HS-5 (cell line): ENCODE results near the gene GRM8.
"Not testable (repeated sequence)": the region's sequence is repeated elsewhere in the genome, so short reads cannot be mapped to it uniquely, and the experiment has no call there.

Source experiments
- DNase-seq: peaks from one replicate; pipeline ENCODE4 v3.0.0-alpha.2; 2012; ENCODE audit warnings: low read depth

GRM8 gene

GRCh38 chr7:127029823-127030222 is 222.9 kb downstream of the GRM8 start:
- no peak for DNase-seq

- DNase-seq, result no peak
Observed at GRCh38 chr7:127021857-127022256, 230.9 kb downstream of the GRM8 start.

DNA sequence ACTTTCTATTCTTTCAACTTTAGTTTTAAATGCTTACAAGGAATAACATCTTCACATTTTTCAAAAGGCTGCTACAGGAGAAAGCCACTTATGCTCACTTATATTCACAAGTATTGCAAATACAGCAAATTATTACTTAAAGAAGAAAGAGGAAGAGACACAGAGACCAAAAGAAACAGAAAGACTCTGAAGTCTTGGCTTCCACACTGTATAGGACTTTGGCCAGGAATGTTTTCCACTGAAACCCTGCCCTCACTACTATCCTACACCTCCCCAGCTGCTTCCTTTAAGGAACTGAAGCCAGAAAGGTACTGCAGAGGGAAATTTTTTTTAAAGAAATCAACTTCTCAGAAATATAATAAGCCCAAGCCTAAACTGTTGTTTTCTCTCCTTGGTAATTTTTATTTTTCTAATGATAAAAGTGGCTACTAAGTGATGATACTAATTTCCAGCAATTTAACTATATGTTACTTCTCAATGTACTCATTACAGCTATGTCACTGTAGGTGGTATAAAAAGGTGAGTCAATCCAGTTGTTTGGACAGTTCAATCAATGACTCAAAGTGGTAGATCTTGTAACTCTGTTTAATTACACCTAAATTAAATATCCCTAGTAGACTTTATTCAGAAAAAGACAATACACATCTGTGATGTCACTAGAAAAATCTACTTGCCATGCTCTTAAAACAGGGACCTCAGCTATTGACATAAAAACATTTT is 231.6 kb downstream of the GRM8 start:
- no peak for DNase-seq

- no peak for DNase-seq
Observed at GRCh38 chr7:127018889-127019288, 233.9 kb downstream of the GRM8 start.

DNA sequence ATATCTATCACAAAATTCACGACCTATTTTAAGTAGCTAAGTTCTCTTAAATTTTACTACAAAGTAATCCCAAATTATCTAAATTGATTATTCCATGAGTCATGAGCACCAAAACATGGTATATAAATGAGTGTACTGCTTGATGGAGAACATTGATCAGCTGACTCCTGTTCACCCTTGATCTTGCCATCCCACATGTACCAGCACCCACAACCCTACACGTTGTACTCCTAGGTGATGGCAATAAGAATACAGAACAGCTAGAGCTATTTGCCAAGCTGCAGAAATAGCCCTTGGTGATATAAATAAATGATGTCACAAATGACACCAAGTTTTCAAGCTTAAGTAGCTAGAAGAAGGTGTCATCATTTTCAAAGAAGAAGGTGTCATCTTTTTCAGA is 235.5 kb downstream of the GRM8 start:
- no peak for DNase-seq

DNA sequence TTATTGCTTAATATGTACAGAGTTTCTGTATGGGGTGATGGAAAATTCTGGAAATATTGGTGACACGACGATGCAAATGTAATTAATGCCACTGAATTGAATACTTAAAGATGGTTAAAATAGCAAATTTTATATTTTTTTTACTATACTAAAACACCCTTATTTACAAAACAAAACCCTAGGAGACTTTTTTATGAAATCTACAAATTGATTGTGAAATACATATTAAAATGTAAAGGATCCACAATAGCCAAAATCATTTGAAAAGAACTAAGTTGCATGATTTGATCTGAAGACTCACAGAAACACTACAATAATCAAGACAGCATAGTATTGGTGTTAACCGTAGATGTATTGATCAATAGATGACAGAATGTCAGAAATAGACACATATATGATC is 252.0 kb downstream of the GRM8 start:
- no peak for DNase-seq

DNA sequence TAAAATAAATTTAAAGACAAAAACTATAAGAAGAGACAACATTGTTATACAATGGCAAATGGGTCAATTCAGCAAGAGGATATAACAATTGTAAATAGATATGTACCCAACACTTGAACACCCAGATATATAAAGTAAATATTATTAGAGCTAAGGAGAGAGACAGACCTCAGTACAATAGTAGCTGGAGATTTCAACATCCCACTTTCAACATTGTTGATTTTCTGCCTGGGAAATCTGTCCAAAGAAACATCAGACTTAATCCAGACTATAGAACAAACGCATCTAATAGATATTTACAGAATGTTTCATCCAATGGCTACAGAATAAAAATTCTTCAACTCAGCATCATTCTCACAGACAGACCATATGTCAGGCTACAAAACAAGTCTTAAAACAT is 256.1 kb downstream of the GRM8 start:
- no peak for DNase-seq

DNA sequence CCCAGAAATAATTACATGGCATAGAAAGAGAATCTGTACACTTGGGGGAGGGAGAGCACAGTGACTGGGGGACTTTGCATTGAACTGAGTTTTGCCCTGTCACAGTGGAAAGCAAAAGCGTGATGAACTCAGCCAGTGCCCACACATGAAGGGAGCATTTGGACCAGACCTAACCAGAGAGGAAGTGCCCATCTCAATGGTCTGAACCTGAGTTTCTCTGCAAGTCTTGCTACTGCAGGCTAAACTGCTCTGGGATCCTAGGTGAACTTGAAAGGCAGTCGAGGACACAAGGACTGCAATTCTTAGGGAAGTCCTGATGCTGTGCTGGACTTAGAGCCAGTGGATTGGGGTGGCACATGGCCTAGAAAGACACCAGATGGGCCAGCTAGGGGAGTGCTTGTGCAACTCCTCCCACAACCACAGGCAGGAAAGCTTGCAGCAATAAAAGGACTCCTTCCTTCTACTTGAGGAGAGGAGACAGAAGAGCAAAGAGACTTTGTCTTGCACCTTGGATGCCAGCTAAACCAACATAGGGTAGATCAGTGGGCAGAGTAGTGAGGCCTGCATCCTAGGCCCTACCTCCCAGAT is 259.0 kb downstream of the GRM8 start:
- no peak for DNase-seq

DNA sequence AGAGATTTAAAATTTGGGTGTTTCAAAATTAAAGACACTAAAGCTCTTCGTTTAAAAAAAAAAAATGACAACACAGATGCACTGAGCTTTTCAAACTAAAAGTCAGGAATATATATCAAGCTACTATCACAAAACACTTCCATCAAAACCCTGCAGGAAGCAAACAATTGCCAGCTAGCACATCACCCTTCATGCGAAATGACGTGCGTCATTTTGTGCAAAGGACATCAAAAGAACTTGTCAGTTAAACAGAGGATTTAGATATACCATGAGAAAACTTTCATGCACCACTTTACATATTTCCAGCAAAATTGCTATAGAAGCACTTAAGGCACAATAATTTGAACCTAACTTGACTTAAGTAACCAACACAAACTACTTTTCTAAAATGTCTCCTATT is 264.7 kb downstream of the GRM8 start:
- no peak for DNase-seq

GRCh38 chr7:126979722-126980121 is 273.0 kb downstream of the GRM8 start:
- no peak for DNase-seq

- DNase-seq, result no peak
Observed at GRCh38 chr7:126978865-126979264, 273.9 kb downstream of the GRM8 start.

GRCh38 chr7:126973066-126973465 is 279.7 kb downstream of the GRM8 start:
- no peak for DNase-seq

- DNase-seq, result no peak
Observed at GRCh38 chr7:126972571-126972970, 280.2 kb downstream of the GRM8 start.

- no peak for DNase-seq
Observed at GRCh38 chr7:126959649-126960048, 293.1 kb downstream of the GRM8 start.

GRCh38 chr7:126958367-126958766 is 294.4 kb downstream of the GRM8 start:
- no peak for DNase-seq

GRCh38 chr7:126957443-126957842 is 295.3 kb downstream of the GRM8 start:
- DNase-seq, result no peak

- no peak for DNase-seq
Observed at GRCh38 chr7:126953461-126953860, 299.3 kb downstream of the GRM8 start.

GRCh38 chr7:126948664-126949063 is 304.1 kb downstream of the GRM8 start:
- no peak for DNase-seq

- no peak for DNase-seq
Observed at GRCh38 chr7:126940723-126941307, 311.9 kb downstream of the GRM8 start.

DNA sequence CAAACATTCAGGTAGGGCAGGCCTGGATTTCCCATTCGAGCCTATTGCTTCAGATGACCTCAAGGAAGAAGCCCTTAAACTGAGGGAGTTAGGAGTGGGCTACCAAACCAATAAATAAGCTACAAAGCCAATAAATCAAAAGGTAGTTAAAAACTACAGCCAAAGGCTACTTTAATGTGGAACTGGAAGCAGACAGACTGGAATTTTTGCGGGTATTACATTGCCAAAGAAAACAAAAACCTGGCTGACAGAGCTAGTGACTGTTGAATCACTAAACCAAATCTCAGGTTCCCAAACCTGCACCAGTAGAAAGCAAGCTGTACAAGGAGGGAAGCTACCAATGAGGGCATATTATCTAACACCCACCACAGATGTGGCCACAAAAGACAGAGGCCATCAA is 315.6 kb downstream of the GRM8 start:
- no peak for DNase-seq

- DNase-seq, result no peak
Observed at GRCh38 chr7:126931581-126931980, 321.2 kb downstream of the GRM8 start.

DNA sequence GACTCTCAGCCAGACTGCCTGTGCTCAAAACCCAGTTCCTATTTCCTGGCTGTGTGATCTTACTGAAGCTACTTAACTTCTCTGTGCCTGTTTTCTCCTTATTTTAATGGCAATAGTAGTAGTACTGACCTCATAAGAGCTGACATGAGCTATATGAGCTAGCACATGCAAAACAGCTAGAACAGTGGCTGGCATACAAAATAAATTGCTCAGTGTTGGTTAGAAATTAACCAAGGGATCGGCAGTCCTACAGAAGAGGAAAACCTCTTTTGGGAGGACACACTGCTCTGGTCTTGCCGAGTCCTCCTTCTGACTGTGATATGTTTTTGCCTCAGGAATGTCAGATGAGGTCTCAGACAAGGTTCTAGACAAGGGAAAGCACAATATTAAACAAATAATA is 322.6 kb downstream of the GRM8 start:
- no peak for DNase-seq

DNA sequence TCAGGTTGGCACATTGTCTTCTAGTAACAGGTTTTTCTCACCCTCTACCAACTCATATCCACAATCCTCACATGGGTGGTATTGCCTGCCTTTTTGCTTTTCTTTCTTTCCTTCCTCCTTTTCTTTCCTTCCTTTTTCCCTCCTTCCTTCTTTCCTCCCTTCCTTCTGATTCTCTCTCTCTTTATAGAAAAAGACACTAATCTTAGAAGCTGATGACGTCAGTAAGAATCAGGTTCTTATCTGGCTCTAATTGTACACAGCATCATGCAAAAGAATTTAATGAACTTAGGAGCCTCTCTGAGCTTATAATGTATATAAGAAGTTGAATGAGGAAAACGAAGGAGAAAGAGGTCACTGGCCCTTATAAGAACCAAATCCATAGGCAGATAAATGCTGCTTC is 328.3 kb downstream of the GRM8 start:
- no peak for DNase-seq

DNA sequence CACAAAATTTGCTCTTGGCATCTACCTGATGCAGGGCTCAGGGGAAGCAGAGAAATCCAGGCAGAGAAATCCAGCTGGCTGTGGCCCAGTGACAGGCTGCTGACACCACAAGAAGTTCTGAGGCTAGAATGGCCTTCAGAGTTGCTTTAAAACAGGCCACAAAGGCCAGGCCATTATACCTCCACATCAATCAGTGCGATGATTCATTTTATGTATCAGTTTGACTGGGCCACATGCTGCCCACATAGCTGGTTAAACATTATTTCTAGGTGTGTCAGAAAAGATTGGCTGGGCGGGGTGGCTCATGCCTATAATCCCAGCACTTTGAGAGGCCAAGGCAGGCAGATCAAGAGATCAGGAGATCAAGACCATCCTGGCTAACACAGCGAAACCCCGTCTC is 341.1 kb downstream of the GRM8 start:
- DNase-seq, result not testable (repeated sequence)
